NB4 (cell line): ENCODE measurements around the gene APOC1.

Experiments used
- MYC ChIP-seq: IDR thresholded peaks from 2 replicates; pipeline ENCODE4 v1.6.1; 2011; ENCODE audit warnings: low read depth, low read length
- POLR2A ChIP-seq: IDR thresholded peaks from 2 replicates; pipeline ENCODE4 v1.6.1; 2011; ENCODE audit warnings: mild to moderate bottlenecking; ENCODE audit not compliant: insufficient read length; ENCODE audit errors: extremely low read depth
- TF ChIP-seq, protein P1 (sequence below): IDR thresholded peaks from one replicate; pipeline ENCODE4 v1.5.1; 2012; ENCODE audit warnings: low read depth, low read length

DNA sequence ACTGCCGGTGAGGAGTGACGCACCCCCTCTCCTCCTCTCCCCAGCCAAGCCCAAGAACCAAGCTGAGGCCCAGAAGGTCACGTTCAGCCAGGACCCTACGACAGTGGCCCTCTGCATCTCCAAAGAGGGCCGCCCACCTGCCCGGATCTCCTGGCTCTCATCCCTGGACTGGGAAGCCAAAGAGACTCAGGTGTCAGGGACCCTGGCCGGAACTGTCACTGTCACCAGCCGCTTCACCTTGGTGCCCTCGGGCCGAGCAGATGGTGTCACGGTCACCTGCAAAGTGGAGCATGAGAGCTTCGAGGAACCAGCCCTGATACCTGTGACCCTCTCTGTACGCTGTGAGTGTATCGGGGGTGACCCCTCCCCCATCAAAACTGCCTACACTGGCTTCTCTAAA is 42.6 kb upstream of the APOC1 start:
- TF ChIP-seq, protein P1, sequence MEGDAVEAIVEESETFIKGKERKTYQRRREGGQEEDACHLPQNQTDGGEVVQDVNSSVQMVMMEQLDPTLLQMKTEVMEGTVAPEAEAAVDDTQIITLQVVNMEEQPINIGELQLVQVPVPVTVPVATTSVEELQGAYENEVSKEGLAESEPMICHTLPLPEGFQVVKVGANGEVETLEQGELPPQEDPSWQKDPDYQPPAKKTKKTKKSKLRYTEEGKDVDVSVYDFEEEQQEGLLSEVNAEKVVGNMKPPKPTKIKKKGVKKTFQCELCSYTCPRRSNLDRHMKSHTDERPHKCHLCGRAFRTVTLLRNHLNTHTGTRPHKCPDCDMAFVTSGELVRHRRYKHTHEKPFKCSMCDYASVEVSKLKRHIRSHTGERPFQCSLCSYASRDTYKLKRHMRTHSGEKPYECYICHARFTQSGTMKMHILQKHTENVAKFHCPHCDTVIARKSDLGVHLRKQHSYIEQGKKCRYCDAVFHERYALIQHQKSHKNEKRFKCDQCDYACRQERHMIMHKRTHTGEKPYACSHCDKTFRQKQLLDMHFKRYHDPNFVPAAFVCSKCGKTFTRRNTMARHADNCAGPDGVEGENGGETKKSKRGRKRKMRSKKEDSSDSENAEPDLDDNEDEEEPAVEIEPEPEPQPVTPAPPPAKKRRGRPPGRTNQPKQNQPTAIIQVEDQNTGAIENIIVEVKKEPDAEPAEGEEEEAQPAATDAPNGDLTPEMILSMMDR, result no peak
- TF ChIP-seq MYC, result no peak
- no peak for TF ChIP-seq POLR2A
